A549 treated with AZD9567 at 1 μM for 4 hours (cell line): ENCODE data around the gene TAS2R43. TPM values are rescaled to one million over a fixed set of nuclear protein-coding genes. Genes with fewer than 3 reads are reported as not detected.

Experiments
- total RNA-seq: library from RNA; stranded (reverse); fragments of 200-300 nt; extraction: Qiagen RNA extraction; gene quantifications from 5 replicates; pipeline ENCODE4 v1.2.3, GENCODE V29; 2022; ENCODE audit not compliant: insufficient read depth

The TAS2R43 gene, protein sequence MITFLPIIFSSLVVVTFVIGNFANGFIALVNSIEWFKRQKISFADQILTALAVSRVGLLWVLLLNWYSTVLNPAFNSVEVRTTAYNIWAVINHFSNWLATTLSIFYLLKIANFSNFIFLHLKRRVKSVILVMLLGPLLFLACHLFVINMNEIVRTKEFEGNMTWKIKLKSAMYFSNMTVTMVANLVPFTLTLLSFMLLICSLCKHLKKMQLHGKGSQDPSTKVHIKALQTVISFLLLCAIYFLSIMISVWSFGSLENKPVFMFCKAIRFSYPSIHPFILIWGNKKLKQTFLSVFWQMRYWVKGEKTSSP
- total RNA-seq, result not detected in 5 replicates

DNA sequence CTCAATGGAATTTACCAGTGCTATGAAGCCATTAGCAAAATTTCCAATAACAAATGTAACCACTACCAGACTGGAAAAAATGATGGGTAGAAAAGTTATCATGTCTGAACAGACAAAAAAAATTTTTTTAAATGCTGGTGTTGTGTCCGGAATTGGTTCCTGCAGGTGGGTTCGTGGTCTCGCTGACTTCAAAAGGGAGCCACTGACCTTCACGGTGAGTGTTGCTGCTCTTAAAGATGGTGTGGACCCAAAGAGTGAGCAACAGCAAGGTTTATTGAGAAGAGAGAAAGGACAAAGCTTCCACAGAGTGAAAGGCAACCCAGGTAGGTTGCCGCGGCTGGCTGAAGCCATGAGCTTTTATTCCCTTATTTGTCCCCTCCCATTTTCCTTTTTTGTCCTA, at the start of gene TAS2R43:
TSS of gene TAS2R43 (minus strand) at position 186 of the 400 bp plus-strand sequence. CDS start at position 102, 84 bp downstream.

DNA sequence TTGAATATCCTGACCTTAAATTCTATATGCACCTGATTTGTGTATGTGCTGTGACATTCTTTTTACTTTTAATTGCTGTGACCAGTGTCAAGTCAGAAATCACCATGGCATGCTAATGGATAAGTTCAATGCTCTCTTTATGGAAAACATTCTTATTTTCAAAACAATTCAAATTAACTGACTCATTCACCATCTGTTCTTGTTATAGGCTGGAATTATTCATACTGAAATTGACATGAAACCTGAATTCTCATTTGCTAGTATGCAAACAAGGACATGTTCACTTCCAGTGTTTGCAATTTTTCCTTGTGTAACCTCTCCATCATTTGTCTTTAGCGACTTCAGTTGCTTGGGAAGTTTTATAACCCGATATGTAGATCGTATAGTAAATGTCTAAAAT, 42.2 kb upstream of the TAS2R43 start, which contains the start of gene TAS2R30:
TSS of gene TAS2R30 (minus strand) at position 340 of the 400 bp plus-strand sequence. CDS start 400 bp downstream, outside the sequence.

DNA sequence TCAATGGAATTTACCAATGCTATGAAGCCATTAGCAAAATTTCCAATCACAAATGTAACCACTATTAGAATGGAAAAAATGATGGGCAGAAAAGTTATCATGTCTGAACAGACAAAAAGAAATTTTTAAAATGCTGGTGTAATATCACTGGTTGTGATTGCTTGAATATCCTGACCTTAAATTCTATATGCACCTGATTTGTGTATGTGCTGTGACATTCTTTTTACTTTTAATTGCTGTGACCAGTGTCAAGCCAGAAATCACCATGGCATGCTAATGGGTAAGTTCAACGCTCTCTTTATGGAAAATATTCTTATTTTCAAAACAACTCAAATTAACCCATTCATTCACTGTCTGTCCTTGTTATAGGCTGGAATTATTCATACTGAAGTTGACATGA, 29.9 kb downstream of the TAS2R43 start, which contains the start of gene TAS2R46:
TSS of gene TAS2R46 (minus strand) at position 101 of the 400 bp plus-strand sequence. CDS start at position 101, 0 bp downstream.

Other genes starting within 250 kb of the TAS2R43 start
- gene PRR4, start 242.8 kb downstream of the TAS2R43 start, total RNA-seq, result 3.1 to 3.6 TPM (median 3.4 TPM) in 4 of 5 replicates, not detected in the other
- gene PRH1, start 208.1 kb downstream of the TAS2R43 start, total RNA-seq, result 1.0 to 3.7 TPM (median 3.0 TPM) in 4 of 5 replicates, not detected in the other
- gene TAS2R13, start 182.8 kb downstream of the TAS2R43 start, total RNA-seq, result not detected in 5 replicates
- gene PRH2, start 163.1 kb downstream of the TAS2R43 start, total RNA-seq, result 0.16 to 0.42 TPM in 2 of 5 replicates, not detected in the others
- 0.41 to 0.83 TPM (median 0.72 TPM) in 4 of 5 replicates, not detected in the other for gene TAS2R14, start 153.1 kb downstream of the TAS2R43 start, total RNA-seq
- gene TAS2R50, start 105.4 kb downstream of the TAS2R43 start, total RNA-seq, result not detected in 5 replicates
- 0.07 to 0.16 TPM (median 0.09 TPM) in 3 of 5 replicates, not detected in the others for gene TAS2R20, start 94.0 kb downstream of the TAS2R43 start, total RNA-seq
- gene TAS2R19, start 69.7 kb downstream of the TAS2R43 start, total RNA-seq, result 0.12 to 0.16 TPM (median 0.16 TPM) in 3 of 5 replicates, not detected in the others
- 0.13 to 0.27 TPM (median 0.22 TPM) in 4 of 5 replicates, not detected in the other for gene TAS2R31, start 60.9 kb downstream of the TAS2R43 start, total RNA-seq
- gene TAS2R46, start 30.0 kb downstream of the TAS2R43 start, total RNA-seq, result not detected in 5 replicates
- gene TAS2R30, start 42.3 kb upstream of the TAS2R43 start, total RNA-seq, result 0.05 TPM in 1 of 5 replicates, not detected in the others
- 6.3 to 8.5 TPM (median 8.4 TPM) in 5 replicates for gene SMIM10L1, start 78.9 kb upstream of the TAS2R43 start, total RNA-seq
- not detected in 5 replicates for gene TAS2R42, start 94.6 kb upstream of the TAS2R43 start, total RNA-seq
- gene PRB3, start 177.4 kb upstream of the TAS2R43 start, total RNA-seq, result not detected in 5 replicates
- gene PRB4, start 218.1 kb upstream of the TAS2R43 start, total RNA-seq, result not detected in 5 replicates